ENCODE data around the gene GMDS.

Gene GMDS

GRCh38 chr6:1630771-1631217, 614.6 kb downstream of the GMDS start:
- no peak overlapping the region for H3K4me3 ChIP-seq (ENCODE audit: low read length)
- no peak for DNase-seq (ENCODE audit: low read depth, low spot score)

- no peak overlapping the region for H3K4me3 ChIP-seq (ENCODE audit: low read length)
- DNase-seq (ENCODE audit: low read depth, low spot score): no peak
Measured at GRCh38 chr6:1630212-1630770, 615.1 kb downstream of the GMDS start.

- DNase-seq (ENCODE audit: low read depth, low spot score): no peak
- no peak overlapping the region for H3K4me3 ChIP-seq (ENCODE audit: low read length)
Measured at GRCh38 chr6:1629316-1629715, 616.1 kb downstream of the GMDS start.

- DNase-seq (ENCODE audit: low read depth, low spot score): no peak
Measured at GRCh38 chr6:1627827-1628560, 617.4 kb downstream of the GMDS start.

GRCh38 chr6:1626481-1626880, 618.9 kb downstream of the GMDS start:
- DNase-seq (ENCODE audit: low read depth, low spot score): no peak
- no peak overlapping the region for H3K4me3 ChIP-seq (ENCODE audit: low read length)

More at GRCh38 chr6:1627827-1628560, 617.4 kb downstream of the GMDS start:
- H3K4me3 ChIP-seq (ENCODE audit: low read length): no peak overlapping the region

- DNase-seq (ENCODE audit: low read depth, low spot score): no peak
- no peak overlapping the region for H3K4me3 ChIP-seq (ENCODE audit: low read length)
Measured at GRCh38 chr6:1625794-1626435, 619.5 kb downstream of the GMDS start.

GRCh38 chr6:1624851-1625781, 620.3 kb downstream of the GMDS start:
- H3K4me3 ChIP-seq (ENCODE audit: low read length): no peak overlapping the region
- DNase-seq (ENCODE audit: low read depth, low spot score): no peak

- DNase-seq (ENCODE audit: low read depth, low spot score): no peak
- no peak overlapping the region for H3K4me3 ChIP-seq (ENCODE audit: low read length)
Measured at GRCh38 chr6:1624058-1624850, 621.2 kb downstream of the GMDS start.

GRCh38 chr6:1623769-1624057, 621.7 kb downstream of the GMDS start:
- DNase-seq (ENCODE audit: low read depth, low spot score): no peak
- H3K4me3 ChIP-seq (ENCODE audit: low read length): no peak overlapping the region

GRCh38 chr6:1622851-1623768, 622.3 kb downstream of the GMDS start:
- no peak for DNase-seq (ENCODE audit: low read depth, low spot score)

GRCh38 chr6:1622220-1622850, 623.1 kb downstream of the GMDS start:
- no peak overlapping the region for H3K4me3 ChIP-seq (ENCODE audit: low read length)
- DNase-seq (ENCODE audit: low read depth, low spot score): no peak

More at GRCh38 chr6:1622851-1623768, 622.3 kb downstream of the GMDS start:
- no peak overlapping the region for H3K4me3 ChIP-seq (ENCODE audit: low read length)

GRCh38 chr6:1621070-1621701, 624.2 kb downstream of the GMDS start:
- H3K4me3 ChIP-seq (ENCODE audit: low read length): no peak overlapping the region
- no peak for DNase-seq (ENCODE audit: low read depth, low spot score)

- H3K4me3 ChIP-seq (ENCODE audit: low read length): no peak overlapping the region
- DNase-seq (ENCODE audit: low read depth, low spot score): no peak
Measured at GRCh38 chr6:1620504-1621069, 624.8 kb downstream of the GMDS start.

- H3K4me3 ChIP-seq (ENCODE audit: low read length): no peak overlapping the region
- no peak for DNase-seq (ENCODE audit: low read depth, low spot score)
Measured at GRCh38 chr6:1619673-1620503, 625.5 kb downstream of the GMDS start.

- DNase-seq (ENCODE audit: low read depth, low spot score): no peak
- H3K4me3 ChIP-seq (ENCODE audit: low read length): no peak overlapping the region
Measured at GRCh38 chr6:1619098-1619672, 626.2 kb downstream of the GMDS start.
